Measurements from ENCODE around the gene SLC44A2.

The SLC44A2 gene

DNA sequence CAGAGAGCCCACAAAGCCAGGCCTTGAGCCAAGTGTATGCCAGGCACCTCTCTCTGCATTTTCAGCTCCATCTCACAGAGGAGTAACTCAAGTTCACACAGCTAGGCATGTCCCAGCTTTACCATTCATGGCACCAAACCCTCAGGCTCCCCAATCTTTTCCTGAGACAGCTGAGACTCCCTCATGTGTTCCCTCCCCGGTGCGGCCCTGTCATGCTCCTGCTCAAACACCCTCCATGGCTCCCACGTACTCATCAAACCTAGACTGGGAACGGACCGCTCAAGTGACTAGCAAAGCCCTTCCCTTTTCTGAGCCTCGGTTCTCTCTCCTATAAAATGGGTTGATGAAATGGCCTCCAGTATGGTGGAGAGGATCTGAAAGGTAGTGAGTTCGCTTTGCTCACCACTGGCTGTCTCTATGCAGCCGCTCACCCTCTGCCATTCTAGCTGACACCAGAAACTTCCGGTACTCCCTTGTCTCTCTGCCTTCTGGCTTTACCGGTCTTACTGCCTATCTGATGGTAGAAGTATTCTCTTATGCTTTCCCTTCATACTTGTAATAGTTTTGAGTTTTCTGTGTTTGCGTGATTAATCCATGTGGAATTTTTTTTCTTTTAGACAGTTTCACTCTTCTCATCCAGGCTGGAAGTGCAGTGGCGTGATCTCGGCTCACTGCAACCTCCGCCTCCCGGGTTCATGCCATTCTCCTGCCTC lies 7.8 kb upstream of the SLC44A2 start:
- TF ChIP-seq, protein P1, sequence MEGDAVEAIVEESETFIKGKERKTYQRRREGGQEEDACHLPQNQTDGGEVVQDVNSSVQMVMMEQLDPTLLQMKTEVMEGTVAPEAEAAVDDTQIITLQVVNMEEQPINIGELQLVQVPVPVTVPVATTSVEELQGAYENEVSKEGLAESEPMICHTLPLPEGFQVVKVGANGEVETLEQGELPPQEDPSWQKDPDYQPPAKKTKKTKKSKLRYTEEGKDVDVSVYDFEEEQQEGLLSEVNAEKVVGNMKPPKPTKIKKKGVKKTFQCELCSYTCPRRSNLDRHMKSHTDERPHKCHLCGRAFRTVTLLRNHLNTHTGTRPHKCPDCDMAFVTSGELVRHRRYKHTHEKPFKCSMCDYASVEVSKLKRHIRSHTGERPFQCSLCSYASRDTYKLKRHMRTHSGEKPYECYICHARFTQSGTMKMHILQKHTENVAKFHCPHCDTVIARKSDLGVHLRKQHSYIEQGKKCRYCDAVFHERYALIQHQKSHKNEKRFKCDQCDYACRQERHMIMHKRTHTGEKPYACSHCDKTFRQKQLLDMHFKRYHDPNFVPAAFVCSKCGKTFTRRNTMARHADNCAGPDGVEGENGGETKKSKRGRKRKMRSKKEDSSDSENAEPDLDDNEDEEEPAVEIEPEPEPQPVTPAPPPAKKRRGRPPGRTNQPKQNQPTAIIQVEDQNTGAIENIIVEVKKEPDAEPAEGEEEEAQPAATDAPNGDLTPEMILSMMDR (conservative IDR thresholded peaks at IDR 0.05; ENCODE audit: low read depth, low read length), result no peak
- H3K36me3 ChIP-seq (ENCODE audit: insufficient read depth), result no peaks in the 10 kb centered on the region
- no peaks in the 10 kb centered on the region for H4K20me1 ChIP-seq (ENCODE audit: insufficient read depth)
- H3K79me2 ChIP-seq (ENCODE audit: insufficient read depth, low read depth), result no peaks in the 10 kb centered on the region
- no peak overlapping the region for H3K9ac ChIP-seq
- no peaks in the 10 kb centered on the region for H3K27me3 ChIP-seq (ENCODE audit: insufficient read depth, low read depth)
- H2AFZ ChIP-seq (ENCODE audit: low read depth), result no peak overlapping the region
- no peaks in the 10 kb centered on the region for H3K4me1 ChIP-seq (ENCODE audit: low read depth, poor library complexity, severe bottlenecking)
- no peak overlapping the region for H3K4me3 ChIP-seq (IDR thresholded peaks at IDR 0.05; ENCODE audit: insufficient read depth, low read depth, low read length)
- no peak overlapping the region for H3K27ac ChIP-seq
- no peak overlapping the region for H3K4me2 ChIP-seq

- Histone ChIP-seq H3K4me2 (no peak overlapping the region), H3K36me3 (ENCODE audit: insufficient read depth) (no peaks in the 10 kb centered on the region), H3K4me3 (IDR thresholded peaks at IDR 0.05; ENCODE audit: insufficient read depth, low read depth, low read length) (no peak overlapping the region), H3K9ac (no peak overlapping the region), H3K4me1 (ENCODE audit: low read depth, poor library complexity, severe bottlenecking) (no peaks in the 10 kb centered on the region), H3K79me2 (ENCODE audit: insufficient read depth, low read depth) (no peaks in the 10 kb centered on the region), H4K20me1 (ENCODE audit: insufficient read depth) (no peaks in the 10 kb centered on the region), H3K27ac (no peak overlapping the region), H3K27me3 (ENCODE audit: insufficient read depth, low read depth) (no peaks in the 10 kb centered on the region), H2AFZ (ENCODE audit: low read depth) (no peak overlapping the region)
- TF ChIP-seq, protein P1 (conservative IDR thresholded peaks at IDR 0.05; ENCODE audit: low read depth, low read length), result no peak
Measured at GRCh38 chr19:10618846-10619245, 6.5 kb upstream of the SLC44A2 start.

DNA sequence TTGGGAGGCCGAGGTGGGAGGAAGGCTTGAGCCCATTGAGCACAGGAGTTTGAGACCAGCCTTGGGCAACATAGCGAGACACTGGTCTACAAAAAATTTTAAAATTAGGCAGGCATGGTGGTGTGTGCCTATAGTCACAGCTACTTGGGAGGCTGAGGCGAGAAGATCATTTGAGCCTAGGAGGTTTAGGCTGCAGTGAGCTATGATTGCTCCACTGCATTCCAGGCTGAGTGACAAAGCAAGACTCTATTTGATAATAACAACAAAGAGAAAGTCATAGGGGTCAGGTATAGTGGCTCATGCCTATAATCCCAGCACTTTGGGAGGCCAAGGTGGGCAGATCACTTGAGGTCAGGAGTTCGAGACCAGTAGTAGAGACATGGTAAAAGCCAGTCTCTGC lies 4.6 kb upstream of the SLC44A2 start:
- Histone ChIP-seq H3K36me3 (ENCODE audit: insufficient read depth) (no peaks in the 10 kb centered on the region), H3K4me2 (no peak overlapping the region), H2AFZ (ENCODE audit: low read depth) (no peak overlapping the region), H3K4me3 (IDR thresholded peaks at IDR 0.05; ENCODE audit: insufficient read depth, low read depth, low read length) (no peak overlapping the region), H3K27ac (no peak overlapping the region), H3K27me3 (ENCODE audit: insufficient read depth, low read depth) (no peaks in the 10 kb centered on the region), H3K9ac (no peak overlapping the region), H3K79me2 (ENCODE audit: insufficient read depth, low read depth) (no peaks in the 10 kb centered on the region), H3K4me1 (ENCODE audit: low read depth, poor library complexity, severe bottlenecking) (peaks cover 12% of the 10 kb centered on the region), H4K20me1 (ENCODE audit: insufficient read depth) (no peaks in the 10 kb centered on the region)
- TF ChIP-seq, protein P1 (conservative IDR thresholded peaks at IDR 0.05; ENCODE audit: low read depth, low read length), result no peak

- Histone ChIP-seq H3K27ac (no peak overlapping the region), H3K36me3 (ENCODE audit: insufficient read depth) (no peaks in the 10 kb centered on the region), H3K79me2 (ENCODE audit: insufficient read depth, low read depth) (no peaks in the 10 kb centered on the region), H3K9ac (no peak overlapping the region), H3K4me2 (no peak overlapping the region), H3K4me3 (IDR thresholded peaks at IDR 0.05; ENCODE audit: insufficient read depth, low read depth, low read length) (no peak overlapping the region), H2AFZ (ENCODE audit: low read depth) (no peak overlapping the region), H3K27me3 (ENCODE audit: insufficient read depth, low read depth) (no peaks in the 10 kb centered on the region), H3K4me1 (ENCODE audit: low read depth, poor library complexity, severe bottlenecking) (peaks cover 12% of the 10 kb centered on the region), H4K20me1 (ENCODE audit: insufficient read depth) (no peaks in the 10 kb centered on the region)
- TF ChIP-seq, protein P1 (conservative IDR thresholded peaks at IDR 0.05; ENCODE audit: low read depth, low read length), result no peak
Measured at GRCh38 chr19:10621966-10622365, 3.4 kb upstream of the SLC44A2 start.

Data from KMS-11 (cell line).